GM21576 (cell line): ENCODE measurements around the gene FOXRED2.
A peak's percentile ranks its signal among the peaks of the same experiment; 100 is the strongest.
"Not testable (repeated sequence)": the region's sequence is repeated elsewhere in the genome, so short reads cannot be mapped to it uniquely, and the experiment has no call there.

Experiments
- ATAC-seq: cut with Tn5 transposase; IDR thresholded peaks from one replicate; pipeline ENCODE4 v1.9.1; 2021; ENCODE audit warnings: mild to moderate bottlenecking, moderate library complexity; ENCODE audit not compliant: unreplicated experiment

The FOXRED2 gene

GRCh38 chr22:36519906-36520305 lies 13.1 kb upstream of the FOXRED2 start:
- ATAC-seq: not testable (repeated sequence)

DNA sequence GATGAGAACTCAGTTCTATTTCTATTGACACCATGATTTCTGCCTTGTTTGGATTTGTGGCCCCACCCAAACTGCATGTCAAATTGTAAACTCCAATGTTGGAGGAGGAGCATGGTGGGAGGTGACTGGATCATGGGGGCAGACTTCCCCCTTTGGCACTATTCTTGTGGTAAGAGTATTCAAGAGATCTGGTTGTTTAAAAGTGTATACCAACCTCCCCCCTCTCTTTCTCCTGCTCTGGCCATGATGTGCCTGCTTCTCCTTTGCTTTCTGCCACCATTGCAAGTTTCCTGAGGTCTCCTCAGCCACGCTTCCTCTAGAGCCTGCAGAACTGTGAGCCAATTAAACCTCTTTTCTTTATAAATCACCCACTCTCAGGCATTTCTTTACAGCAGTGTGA lies 7.9 kb upstream of the FOXRED2 start:
- no peak for ATAC-seq

GRCh38 chr22:36512991-36513390 lies 6.2 kb upstream of the FOXRED2 start:
- no peak for ATAC-seq

DNA sequence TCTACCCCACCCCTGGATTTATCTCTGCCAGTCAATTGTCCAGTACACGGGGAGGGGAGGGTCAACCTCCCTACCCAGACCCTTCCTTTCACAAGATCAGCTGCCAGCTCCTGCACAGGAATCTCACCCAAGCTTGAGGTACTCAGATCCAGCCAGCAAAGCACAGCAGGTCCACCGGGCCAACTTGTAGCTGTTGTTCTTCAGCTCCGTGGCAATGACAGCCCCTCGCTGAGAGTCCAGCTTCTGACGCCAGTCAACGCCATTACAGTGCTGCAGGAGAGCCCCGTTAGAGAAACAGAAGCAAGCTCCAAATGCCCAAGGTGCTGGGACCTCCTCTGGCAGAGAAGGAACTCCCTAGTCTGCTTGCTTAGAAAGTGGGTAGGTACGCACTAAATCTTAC lies 5.5 kb upstream of the FOXRED2 start:
- no peak for ATAC-seq

GRCh38 chr22:36510966-36511881 lies 4.4 kb upstream of the FOXRED2 start:
- ATAC-seq: no peak

DNA sequence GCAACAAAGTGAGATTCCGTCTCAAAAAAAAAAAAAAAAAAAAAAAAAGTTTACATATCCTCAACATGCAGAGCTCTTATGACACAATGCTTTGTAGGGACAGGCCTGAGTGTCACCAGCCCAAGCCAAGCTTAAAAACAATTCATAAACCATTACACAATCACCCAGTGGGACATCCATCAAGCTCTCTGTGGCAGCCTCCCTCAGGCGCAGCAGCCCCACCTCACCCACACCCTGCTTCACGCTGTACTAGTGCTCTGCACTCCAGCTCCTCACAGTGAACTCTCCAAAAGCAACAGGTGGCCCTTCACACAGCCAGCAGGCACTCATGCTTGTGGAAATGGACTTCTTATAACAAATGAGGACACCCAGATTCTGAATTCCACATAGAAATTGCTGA lies 3.5 kb upstream of the FOXRED2 start:
- no peak for ATAC-seq

DNA sequence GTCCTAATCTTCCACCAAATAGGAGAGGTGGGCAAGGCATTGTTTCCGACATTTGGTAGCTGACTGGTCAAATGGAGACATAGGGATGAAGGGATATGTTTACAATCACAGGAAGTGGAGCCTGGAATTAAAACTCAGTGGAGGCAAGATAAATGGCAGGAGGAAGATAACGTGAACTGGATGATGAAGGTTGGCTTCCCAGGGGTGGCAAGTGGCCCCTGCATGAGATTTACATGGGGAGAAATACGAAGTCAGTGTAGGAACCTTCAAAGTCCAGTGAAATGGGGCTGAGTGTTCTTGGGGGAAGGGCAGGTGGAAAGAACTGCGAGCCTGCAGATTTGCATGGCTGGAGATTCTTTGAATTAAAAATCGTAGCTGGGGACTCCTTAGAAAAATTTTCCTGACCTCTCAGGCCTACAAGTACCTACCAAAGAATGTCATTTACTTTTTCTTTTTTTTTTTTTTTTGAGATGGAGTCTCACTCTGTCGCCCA lies 724 bp upstream of the FOXRED2 start:
- ATAC-seq: no peak

DNA sequence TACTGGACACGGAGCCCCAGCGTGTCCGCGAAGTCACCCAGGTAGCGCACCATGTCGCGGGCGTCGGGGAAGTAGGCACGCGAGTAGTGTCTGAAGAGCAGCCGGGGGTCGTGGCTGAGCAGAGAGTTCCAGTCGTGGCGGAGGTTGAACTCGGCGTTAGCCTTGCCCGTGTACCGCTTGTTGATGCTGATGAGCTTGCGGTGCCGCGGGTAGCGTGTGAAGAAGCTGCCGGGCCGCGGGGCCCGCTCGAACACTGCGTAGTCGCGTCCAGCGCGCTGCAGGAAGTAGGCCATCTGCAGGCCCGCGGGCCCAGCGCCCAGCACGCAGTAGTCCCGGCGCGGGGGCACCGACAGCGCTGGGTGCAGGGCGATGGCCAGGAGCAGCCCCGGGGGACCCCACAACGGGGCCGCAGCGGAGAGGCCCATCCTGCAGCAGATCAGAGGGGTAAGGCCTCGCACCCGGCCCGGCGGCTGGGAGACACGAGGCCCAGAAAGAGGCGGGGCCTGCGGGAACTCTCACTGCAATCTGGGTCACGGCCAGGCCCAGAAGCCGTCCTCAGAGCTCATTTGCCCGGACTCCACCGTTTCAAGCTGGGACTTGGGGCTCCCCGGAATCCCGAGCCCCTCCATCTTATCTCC lies 723 bp downstream of the FOXRED2 start:
- ATAC-seq: no peak

DNA sequence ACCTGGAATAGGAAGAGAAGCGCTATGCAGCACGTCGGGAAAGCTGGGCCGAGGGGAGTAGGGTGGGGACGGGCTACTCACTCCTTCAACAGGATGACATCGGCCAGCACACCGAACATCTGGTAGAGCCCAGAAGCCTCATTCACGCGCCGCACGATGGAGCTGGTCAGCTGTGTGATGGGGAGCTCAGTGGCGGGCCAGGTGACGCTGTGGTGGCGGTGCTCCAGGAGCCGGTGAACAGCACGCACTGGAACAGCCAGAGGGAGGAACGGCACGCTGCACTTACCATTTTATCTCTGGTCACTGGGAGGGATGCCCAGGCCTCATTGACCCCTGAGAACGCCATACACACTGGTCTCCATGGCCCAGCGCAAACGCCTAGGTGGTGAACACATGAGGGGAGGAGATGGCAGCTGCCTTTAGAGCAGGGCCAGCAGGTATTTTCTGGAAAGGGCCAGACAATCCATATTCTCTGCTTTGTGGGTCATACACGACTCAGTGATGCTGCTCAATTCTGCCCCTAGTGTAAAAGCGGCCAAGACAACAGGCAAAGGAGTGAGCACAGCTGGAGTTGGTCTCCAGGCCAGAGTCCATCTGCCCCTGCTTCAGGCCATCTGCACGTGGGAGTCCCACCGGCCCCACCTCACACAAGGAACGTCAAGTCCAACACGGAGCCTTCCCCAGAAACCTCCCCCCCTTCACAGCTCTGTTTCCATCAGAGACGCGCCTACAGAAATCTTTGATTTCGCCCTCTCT lies 8.8 kb downstream of the FOXRED2 start:
- no peak for ATAC-seq

GRCh38 chr22:36493690-36494110 lies 13.1 kb downstream of the FOXRED2 start:
- ATAC-seq: peak; percentile 67

GRCh38 chr22:36492109-36492508 lies 14.7 kb downstream of the FOXRED2 start:
- ATAC-seq: no peak

GRCh38 chr22:36491155-36491554 lies 15.7 kb downstream of the FOXRED2 start:
- ATAC-seq: no peak

DNA sequence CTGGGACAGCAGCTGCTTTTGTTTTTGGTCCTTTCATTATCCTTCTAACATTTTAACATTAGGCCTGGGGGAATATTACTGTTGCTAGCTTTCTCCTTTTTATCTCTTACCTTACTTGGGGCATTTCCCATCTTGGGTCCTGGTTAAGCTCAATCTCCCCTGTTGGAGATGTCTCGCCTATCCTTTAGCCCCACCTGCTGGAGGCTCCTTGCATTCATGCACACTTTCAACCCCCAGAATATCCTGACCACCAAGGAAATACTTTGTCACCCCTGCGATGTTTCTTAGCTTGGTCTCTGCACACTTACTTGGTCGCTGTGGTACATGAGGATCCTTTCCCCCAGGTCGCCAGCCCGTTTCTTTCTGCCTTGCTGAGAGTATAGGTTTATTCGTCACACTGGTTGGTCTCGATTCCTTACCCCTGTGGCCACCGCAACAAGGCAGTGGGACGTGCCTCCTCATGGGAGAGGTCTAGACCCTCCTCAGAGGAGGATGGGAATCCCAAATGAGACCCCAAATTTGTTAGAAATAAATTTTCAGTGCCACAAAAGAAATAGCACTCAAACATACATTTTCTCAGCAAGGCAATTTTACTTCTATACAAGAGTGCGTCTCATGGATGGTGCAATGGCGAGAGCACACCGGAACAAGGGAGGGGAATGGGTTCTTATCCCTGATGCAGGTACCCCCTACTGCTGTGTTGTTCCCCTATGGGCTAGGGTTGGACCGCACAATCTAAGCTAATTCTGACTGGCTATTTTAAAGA lies 20.0 kb downstream of the FOXRED2 start:
- no peak for ATAC-seq

GRCh38 chr22:36481393-36482168 lies 25.3 kb downstream of the FOXRED2 start, which contains the start of gene TXN2:
TXN2 (minus strand) TSS chr22:36481640; CDS start chr22:36480837, 803 bp downstream.
- ATAC-seq: peak; percentile 78

DNA sequence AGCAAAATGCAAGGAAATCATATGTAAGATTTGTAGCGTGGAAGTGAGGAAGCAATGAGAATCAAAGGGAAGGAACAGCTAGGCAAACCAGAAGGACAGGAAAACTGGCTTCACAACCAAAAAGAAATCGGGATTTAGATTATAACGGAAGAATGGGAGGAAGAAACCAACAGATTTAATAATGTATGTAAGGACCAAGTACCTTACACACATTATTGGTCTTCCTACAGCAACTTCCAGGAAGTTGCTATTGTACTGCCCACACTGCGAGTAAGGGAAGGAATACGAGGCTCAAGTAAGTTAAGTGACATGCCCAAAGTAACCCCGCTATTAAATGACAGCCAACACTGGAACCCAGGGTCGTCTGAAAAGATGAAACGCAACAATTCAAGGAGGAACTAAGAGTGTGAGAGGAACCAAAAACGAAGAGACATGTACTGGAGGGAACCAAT lies 25.9 kb downstream of the FOXRED2 start:
- ATAC-seq: peak; percentile 11

DNA sequence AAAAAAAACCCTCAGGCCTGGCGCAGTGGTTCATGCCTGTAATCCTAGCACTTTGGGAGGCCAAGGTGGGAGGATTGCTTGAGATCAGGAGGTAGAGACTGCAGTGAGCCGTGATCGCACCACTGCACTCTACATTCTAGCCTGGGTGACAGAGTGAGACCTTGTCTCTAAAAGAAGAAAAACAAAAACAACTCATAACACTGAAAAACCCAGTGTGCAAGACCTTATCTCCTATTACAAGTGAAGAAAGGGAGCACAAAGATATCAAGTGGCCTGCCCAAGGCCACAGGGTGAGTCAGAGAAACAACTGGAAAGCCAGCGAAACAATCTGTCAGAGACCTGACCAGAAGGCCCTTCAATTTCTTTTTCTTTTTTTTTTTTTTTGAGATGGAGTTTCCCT lies 27.9 kb downstream of the FOXRED2 start:
- ATAC-seq: no peak

- ATAC-seq: no peak
Observed at GRCh38 chr22:36475341-36475740, 31.5 kb downstream of the FOXRED2 start.

GRCh38 chr22:36472689-36473088 lies 34.2 kb downstream of the FOXRED2 start:
- no peak for ATAC-seq

- ATAC-seq: no peak
Observed at GRCh38 chr22:36471341-36471821, 35.5 kb downstream of the FOXRED2 start.

DNA sequence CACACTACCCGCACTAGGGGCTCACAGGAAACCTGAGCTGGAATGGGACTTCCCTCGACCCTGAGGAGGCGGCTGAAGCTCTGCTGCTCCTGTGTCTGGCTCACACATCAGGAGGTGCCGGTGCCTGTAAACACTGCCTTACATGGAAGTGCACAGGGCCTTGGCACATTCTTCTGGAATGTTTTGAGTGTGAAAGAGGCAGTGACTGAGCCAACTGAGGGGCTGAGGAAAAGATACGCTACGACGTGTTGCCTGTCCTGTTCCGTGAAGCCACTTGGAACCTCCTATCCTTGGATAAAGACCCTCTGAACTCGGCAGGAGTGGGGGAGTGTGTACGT lies 35.9 kb downstream of the FOXRED2 start:
- no peak for ATAC-seq
